ENCODE results near the gene AFAP1. TPM values are rescaled to one million over a fixed set of nuclear protein-coding genes. Genes with fewer than 3 reads are reported as not detected.
A peak's percentile ranks its signal among the peaks of the same experiment; 100 is the strongest.

The AFAP1 gene
- total RNA-seq, 2 donors from 2014 or later: 7.2 to 9.1 TPM

DNA sequence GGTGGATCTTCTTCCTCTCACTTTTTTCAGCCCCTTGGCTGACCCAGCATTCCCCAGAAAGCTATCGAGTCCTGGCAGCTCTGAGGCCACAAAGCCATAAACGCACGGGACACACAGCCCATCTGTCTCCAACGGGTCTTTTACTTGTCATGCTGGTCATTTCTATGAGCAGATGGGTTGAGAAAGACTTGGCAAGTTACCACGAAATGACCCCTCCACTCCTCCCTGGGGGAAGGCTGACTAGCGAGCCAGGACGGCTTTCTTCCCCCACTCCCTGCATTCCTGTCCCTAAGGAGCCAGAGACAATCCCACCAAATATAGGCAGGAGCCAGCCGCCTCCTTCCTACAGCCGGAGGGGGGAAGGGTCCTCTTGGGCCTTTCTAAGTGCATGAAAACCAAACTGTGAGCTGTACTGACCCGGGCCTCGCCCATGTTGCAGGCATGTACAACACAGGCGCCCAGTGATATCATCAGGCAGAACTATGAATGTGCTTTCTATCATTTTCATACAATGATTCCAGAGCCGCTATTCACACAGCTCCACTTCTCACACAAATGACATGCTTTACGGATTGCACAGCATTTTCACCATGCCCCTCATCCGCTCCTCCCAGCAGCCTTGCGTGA lies 28.6 kb downstream of the AFAP1 start:
- Mint-ChIP-seq H3K27ac (no peak overlapping the region), H3K36me3 (no peaks in the 10 kb centered on the region), H3K27me3 (peaks cover 0 to 14% of the 10 kb centered on the region in 2 donors), H3K4me1 (ENCODE audit: low read depth in 2 of 2) (peaks cover 7 to 10% of the 10 kb centered on the region in 2 donors), H3K4me3 (no peak overlapping the region), H3K9me3 (no peaks in the 10 kb centered on the region)
- DNase-seq (ENCODE audit: low spot score) (no peak), ATAC-seq (no peak)

DNA sequence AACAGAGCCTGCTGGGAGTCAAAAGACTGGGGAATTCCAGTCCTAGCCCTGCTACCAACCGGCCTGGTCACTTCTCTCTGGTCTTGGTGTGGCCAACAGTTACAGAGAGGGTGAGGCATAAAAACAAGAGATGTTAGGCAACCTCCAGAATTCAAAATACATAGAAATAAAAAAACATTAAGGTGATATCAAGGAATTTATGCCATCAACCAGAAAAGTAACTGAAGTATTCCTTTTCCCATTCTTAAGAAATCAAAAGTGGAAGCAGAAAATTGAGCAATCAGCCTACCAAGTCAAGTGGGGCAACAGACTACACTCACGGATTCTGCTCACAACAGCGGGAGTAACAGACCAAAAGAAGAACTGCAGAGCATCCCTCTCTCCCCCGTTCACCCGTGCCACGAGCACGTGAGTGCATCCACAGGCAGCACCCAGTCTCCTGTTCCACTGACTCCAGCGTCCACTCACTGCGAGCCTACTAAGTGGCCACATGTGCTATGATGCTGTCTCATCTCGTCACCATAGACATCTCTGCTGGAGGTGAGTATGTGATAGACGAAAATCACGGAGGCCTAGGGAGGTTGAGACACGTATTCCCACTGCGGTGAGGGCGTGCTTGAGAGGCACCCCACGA lies 29.3 kb downstream of the AFAP1 start:
- Mint-ChIP-seq H3K9me3 (no peaks in the 10 kb centered on the region), H3K36me3 (no peaks in the 10 kb centered on the region), H3K4me1 (ENCODE audit: low read depth in 2 of 2) (peaks cover 7 to 10% of the 10 kb centered on the region in 2 donors), H3K4me3 (no peak overlapping the region), H3K27ac (no peak overlapping the region), H3K27me3 (peaks cover 0 to 14% of the 10 kb centered on the region in 2 donors)
- ATAC-seq (no peak), DNase-seq (ENCODE audit: low spot score) (no peak)

DNA sequence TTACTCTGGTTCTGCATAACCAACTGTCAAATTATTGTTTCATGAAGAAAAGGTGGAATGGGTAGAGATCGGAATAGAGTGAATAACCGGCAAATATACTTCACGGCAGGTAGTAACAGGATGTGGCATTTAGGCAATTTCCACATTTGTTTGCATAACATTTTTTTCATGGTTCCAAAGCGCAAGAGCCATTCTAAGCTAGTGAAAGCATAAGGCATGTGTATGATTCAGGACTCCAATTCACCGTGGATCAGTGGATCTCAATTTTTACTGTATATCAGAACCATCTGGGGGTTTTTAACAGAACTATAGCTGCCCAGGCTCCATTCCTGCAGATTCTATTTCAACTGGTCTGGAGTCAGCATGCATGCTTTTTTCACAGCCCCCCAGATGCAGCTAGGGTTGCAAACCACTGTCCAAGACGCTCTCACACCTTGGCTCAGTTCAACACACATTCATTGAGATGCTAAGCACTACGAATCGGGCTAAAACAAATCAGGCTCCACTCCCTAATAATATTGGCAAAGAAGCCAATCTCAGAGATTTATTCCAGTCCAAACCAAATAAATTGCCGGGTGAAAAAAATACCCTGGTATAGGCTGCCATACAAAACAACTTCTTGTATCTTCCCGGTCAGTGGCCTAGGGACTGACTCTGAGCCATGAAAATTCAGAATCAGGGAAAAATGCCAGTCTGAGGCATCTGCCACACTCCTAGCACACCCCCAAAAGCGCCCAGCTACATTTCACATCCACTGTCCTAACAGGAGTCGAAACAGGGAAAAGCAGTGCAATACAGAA lies 30.0 kb downstream of the AFAP1 start:
- no peak for DNase-seq (ENCODE audit: low spot score)
- H3K9me3 Mint-ChIP-seq: no peaks in the 10 kb centered on the region
- no peak for ATAC-seq
- no peaks in the 10 kb centered on the region for H3K36me3 Mint-ChIP-seq
- H3K4me3 Mint-ChIP-seq: no peak overlapping the region
- peaks cover 6 to 7% of the 10 kb centered on the region in 2 donors for H3K4me1 Mint-ChIP-seq (ENCODE audit: low read depth in 2 of 2)
- no peak overlapping the region for H3K27ac Mint-ChIP-seq
- peaks cover 0 to 13% of the 10 kb centered on the region in 2 donors for H3K27me3 Mint-ChIP-seq

DNA sequence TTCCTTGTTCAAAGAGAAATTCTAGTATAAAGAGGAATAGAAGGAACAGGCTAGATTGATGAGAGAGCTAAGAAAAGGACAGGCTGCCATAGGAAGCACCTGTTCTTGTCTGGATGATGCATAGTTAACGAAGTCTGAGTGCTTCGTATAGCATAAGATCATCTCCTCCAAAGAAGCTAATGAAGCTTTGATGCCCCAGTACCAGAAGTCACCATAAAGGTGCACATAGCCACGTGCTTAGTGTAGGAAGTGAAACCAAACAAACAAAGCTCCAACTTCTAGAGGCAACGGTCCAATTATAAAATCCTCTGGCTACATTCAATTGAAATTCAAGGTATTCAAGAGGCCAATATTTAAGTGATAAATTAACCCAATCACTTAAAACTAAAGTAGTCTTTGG lies 31.0 kb downstream of the AFAP1 start:
- Mint-ChIP-seq H3K27me3 (peaks cover 0 to 16% of the 10 kb centered on the region in 2 donors), H3K4me1 (ENCODE audit: low read depth in 2 of 2) (peaks cover 6 to 10% of the 10 kb centered on the region in 2 donors), H3K4me3 (no peak overlapping the region), H3K36me3 (no peaks in the 10 kb centered on the region), H3K27ac (no peak overlapping the region), H3K9me3 (no peaks in the 10 kb centered on the region)
- DNase-seq (ENCODE audit: low spot score) (no peak), ATAC-seq (no peak)

DNA sequence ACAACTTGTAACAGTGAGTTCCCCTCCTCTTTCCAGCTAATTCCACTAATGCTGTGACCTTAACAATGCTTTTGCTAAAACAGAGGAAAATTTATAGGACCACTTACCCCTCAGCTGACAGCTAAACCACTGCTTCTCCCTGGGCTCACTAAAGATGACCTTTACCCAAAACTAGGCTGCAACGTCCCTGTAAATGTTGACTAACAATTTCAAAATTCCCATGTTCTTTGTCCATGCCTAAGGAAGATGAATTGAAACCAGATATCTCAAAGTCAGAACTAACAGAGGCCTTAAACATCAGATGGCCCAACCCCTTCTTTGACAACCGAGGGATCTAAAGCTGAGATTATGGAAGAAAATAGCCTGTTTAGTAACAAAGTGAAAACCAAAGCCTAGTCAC lies 32.5 kb downstream of the AFAP1 start:
- H3K9me3 Mint-ChIP-seq: no peaks in the 10 kb centered on the region
- H3K4me3 Mint-ChIP-seq: no peak overlapping the region
- peaks cover 0 to 23% of the 10 kb centered on the region in 2 donors for H3K27me3 Mint-ChIP-seq
- H3K4me1 Mint-ChIP-seq (ENCODE audit: low read depth in 2 of 2): peaks cover 13 to 19% of the 10 kb centered on the region in 2 donors
- H3K27ac Mint-ChIP-seq: no peak overlapping the region
- H3K36me3 Mint-ChIP-seq: no peaks in the 10 kb centered on the region
- no peak for ATAC-seq
- DNase-seq (ENCODE audit: low spot score): no peak

DNA sequence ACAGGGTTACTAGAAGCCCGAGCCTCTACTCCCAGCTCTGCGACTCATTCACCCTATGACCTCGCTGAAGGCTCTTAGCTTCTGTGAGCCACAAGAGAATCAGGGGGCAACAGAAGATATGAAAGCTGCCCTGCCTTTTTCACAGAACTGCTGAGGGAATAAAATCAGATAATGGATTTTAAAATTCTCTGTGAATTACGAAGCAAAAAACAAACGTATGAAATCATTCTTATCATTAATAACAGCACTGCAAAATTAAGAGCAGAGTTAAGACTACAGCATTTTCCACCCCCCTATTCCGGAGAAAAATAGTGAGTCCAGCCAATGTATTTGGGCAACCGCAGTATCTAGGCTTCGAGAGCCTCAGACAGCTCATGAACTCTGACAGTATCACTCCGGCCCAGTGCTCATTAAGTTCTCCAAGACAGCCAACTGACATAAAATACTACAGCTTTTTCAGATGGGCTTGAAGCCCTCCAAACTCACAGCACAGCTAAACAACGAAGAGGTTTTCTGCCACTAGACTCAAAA lies 33.4 kb downstream of the AFAP1 start:
- H3K36me3 Mint-ChIP-seq: no peaks in the 10 kb centered on the region
- ATAC-seq: no peak
- no peak overlapping the region for H3K4me3 Mint-ChIP-seq
- H3K27me3 Mint-ChIP-seq: peaks cover 2 to 20% of the 10 kb centered on the region in 2 donors
- no peak for DNase-seq (ENCODE audit: low spot score)
- H3K9me3 Mint-ChIP-seq: no peaks in the 10 kb centered on the region
- no peak overlapping the region for H3K27ac Mint-ChIP-seq
- H3K4me1 Mint-ChIP-seq (ENCODE audit: low read depth in 2 of 2): peaks cover 15 to 20% of the 10 kb centered on the region in 2 donors

DNA sequence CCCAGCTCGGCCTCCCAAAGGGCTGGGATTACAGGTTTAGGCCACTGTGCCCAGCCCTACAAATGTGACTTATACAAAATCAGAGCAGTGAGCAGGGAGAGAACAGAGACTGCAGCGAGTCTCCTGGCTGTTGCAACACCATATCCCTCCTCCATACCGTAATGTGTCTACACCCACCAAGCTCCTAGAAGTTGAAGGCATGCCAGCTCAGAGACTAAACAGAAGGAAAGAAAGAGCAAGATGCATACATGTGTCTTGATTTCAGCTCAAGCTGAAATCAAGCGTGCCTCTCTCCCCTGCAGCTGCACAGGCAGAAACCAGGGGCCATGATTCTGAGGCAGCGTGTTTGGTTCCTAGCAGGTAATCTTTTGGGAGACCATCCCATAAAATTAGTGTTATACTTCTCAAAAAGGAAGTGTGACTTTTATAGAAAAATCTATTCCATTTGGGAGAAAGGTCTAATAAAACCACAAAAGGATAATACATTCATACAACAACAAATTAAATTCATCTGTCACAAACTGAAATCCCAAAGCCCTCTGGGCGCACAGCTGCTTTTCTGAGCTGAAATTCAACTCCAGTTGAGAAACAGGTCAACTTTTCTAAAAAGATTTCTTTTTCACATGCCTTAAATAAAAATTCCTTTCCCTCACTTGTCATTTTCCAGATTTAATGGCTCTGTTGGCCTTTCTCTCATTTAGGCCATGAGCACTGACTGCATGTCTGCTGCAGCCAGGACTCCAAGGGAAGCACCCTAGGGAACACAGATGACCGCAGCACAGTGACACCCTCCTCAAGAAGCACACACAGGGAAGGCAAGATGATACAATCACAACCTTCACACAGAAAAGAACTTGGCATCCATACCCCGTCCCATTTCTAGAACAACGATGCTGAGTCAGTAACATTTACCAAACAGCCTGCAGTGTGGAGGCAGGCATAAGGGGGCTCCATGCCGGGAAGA lies 34.4 kb downstream of the AFAP1 start:
- DNase-seq (ENCODE audit: low spot score): no peak
- peaks cover 20 to 24% of the 10 kb centered on the region in 2 donors for H3K4me1 Mint-ChIP-seq (ENCODE audit: low read depth in 2 of 2)
- no peak overlapping the region for H3K27ac Mint-ChIP-seq
- no peaks in the 10 kb centered on the region for H3K36me3 Mint-ChIP-seq
- peaks cover 7 to 26% of the 10 kb centered on the region in 2 donors for H3K27me3 Mint-ChIP-seq
- H3K9me3 Mint-ChIP-seq: no peaks in the 10 kb centered on the region
- no peak overlapping the region for H3K4me3 Mint-ChIP-seq
- ATAC-seq: no peak

DNA sequence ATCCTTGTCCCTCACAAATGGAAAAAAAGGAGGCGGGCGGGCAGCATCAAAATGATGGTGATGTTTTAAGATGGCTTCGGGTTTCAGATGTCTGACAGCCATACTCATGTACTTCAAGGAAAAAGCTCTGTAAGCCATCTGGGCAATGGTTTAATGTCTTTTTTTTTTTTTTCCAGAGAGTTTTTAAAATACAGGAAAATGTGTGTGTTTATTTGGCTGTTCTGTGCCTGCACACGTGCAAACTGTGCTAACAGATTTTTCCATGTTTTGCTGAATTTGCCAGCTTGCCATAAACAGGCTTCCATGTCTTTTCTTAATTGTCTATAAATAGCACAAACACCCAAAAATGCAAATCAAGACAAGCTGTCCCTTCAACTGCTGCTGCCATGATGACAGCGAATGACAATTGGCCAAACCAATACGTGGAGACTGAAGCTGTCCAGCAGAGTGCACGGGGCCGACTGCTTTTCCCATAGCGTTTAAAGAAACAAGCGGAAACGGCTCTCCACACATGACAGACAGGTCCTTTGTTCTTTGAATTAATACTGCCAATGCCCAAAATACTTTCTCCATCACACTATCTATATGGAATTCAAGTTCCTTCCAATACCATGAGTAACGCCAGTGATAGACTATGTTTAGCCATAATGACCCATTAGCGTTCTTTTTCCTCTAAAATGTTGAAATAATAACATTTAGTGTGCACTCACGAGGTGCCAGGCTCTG lies 35.7 kb downstream of the AFAP1 start:
- DNase-seq (ENCODE audit: low spot score) (no peak), ATAC-seq (no peak)
- Mint-ChIP-seq H3K36me3 (no peaks in the 10 kb centered on the region), H3K27me3 (peaks cover 7 to 26% of the 10 kb centered on the region in 2 donors), H3K4me1 (ENCODE audit: low read depth in 2 of 2) (peaks cover 15 to 22% of the 10 kb centered on the region in 2 donors), H3K27ac (no peak overlapping the region), H3K4me3 (no peak overlapping the region), H3K9me3 (no peaks in the 10 kb centered on the region)

DNA sequence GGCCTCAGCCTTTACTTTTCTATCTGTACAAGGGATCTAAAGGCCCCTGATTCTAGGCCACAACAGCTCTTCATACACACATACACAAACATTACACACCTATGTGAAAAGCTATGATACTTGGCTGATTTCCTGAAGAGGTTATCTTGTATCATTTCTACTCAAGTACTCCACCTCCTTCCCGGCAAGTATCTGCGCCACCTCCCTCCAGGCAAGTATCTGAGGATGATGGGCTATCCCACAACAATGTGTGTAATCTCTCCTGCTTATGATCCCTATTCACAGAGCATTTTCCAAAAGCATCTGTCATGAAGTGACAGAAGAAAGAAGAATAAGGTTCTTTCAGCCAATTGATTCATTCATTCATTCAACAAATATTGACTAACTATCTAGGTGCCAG lies 36.8 kb downstream of the AFAP1 start:
- Mint-ChIP-seq H3K9me3 (no peaks in the 10 kb centered on the region), H3K36me3 (no peaks in the 10 kb centered on the region), H3K4me1 (ENCODE audit: low read depth in 2 of 2) (peaks cover 17 to 22% of the 10 kb centered on the region in 2 donors), H3K27ac (no peak overlapping the region), H3K4me3 (peak overlapping the region; percentile 12), H3K27me3 (peaks cover 7 to 28% of the 10 kb centered on the region in 2 donors)
- no peak for DNase-seq (ENCODE audit: low spot score)
- no peak for ATAC-seq

DNA sequence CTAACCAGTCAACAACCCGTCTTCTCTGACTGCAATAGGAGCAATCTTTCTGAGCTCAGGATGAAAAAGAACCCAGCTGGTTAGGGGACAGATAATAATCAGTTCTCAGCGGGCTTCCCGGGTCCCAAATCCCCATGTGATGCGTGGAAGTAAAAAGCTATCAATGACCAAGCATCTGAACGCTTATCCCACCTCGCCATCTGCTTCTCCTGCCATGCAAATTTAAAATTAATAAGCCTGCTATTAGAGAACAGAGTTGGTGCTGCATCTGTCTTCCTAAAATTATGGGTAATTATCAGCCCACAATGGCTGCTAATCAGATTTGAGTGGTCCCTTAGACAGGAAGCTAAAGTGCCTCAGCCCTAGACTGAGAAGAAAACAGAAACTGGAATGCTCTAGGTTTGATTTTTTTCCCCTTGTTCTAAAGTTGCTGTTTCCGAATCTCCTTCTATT lies 37.5 kb downstream of the AFAP1 start:
- DNase-seq (ENCODE audit: low spot score): no peak
- H3K27me3 Mint-ChIP-seq: peaks cover 7 to 30% of the 10 kb centered on the region in 2 donors
- H3K36me3 Mint-ChIP-seq: no peaks in the 10 kb centered on the region
- no peak overlapping the region for H3K4me3 Mint-ChIP-seq
- no peak overlapping the region for H3K27ac Mint-ChIP-seq
- no peak for ATAC-seq
- H3K9me3 Mint-ChIP-seq: no peaks in the 10 kb centered on the region
- peaks cover 20 to 21% of the 10 kb centered on the region in 2 donors for H3K4me1 Mint-ChIP-seq (ENCODE audit: low read depth in 2 of 2)

DNA sequence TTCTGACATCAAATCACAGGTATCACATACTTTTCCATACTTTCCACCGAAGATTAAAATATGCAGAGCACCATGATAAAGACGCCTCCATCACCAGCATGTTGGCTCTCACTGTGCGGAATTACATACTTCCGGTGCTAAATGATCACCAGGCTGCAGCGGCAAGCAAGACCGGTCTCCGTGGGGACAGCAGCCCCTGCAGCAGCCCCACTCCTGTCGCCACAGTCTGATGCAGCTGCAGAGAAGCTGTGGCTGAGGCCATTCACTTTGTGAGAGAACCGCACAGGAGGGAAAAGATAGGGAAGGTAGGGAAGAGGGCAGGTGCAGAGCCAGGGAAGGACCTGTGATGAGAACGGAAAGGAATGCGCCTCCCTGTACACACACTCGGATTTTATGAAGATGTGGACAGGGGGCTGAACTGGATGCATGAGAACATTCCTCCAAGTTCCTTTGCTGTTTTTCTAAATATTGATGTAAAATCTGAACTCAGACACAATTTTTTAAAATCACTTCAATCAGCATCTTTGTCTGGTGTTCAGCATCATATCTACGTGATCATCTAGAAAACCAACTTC lies 38.3 kb downstream of the AFAP1 start:
- ATAC-seq (no peak), DNase-seq (ENCODE audit: low spot score) (no peak)
- Mint-ChIP-seq H3K4me3 (no peak overlapping the region), H3K27me3 (peaks cover 7 to 34% of the 10 kb centered on the region in 2 donors), H3K9me3 (no peaks in the 10 kb centered on the region), H3K4me1 (ENCODE audit: low read depth in 2 of 2) (peaks cover 20 to 23% of the 10 kb centered on the region in 2 donors), H3K27ac (peak overlapping the region in 1 of 2 donors; percentile 21), H3K36me3 (no peaks in the 10 kb centered on the region)

DNA sequence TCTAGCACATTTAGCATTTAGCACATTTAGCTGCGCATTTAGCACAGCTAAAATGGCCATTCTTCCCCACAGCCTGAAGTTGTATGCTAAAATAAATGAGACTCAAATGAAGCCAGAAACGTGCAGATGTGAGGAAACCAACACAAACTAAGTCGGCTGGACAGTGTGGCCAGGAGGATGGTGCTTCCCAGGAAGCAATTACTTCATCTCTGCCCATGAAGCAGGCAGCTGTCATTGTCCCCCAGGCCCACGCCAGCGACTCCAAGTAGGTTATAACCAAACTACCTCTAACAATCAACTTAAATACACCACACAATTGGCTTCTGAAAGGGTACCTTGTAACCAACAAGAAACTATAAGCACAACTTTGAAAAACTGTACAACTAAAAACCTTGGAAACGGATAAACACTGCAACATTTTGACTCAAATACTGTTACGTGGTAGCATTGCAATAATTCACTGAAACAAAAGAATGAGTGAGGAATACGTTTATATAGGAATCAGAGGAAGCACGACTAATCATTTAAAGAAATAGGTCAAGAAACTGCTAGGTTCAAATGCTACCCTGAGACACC lies 39.2 kb downstream of the AFAP1 start:
- peaks cover 7 to 34% of the 10 kb centered on the region in 2 donors for H3K27me3 Mint-ChIP-seq
- ATAC-seq (no peak), DNase-seq (ENCODE audit: low spot score) (no peak)
- H3K36me3 Mint-ChIP-seq: no peaks in the 10 kb centered on the region
- H3K9me3 Mint-ChIP-seq: no peaks in the 10 kb centered on the region
- no peak overlapping the region for H3K27ac Mint-ChIP-seq
- no peak overlapping the region for H3K4me3 Mint-ChIP-seq
- H3K4me1 Mint-ChIP-seq (ENCODE audit: low read depth in 2 of 2): peaks cover 20 to 23% of the 10 kb centered on the region in 2 donors
